CD4-positive, alpha-beta T cell treated with Interleukin-10 for 1 hour (primary cell): Measurements from ENCODE around the gene TRPM6.
"Not testable (repeated sequence)": the region's sequence is repeated elsewhere in the genome, so short reads cannot be mapped to it uniquely, and the experiment has no call there.

Experiments used
- DNase-seq: peaks from one replicate; pipeline ENCODE4 v3.0.0-alpha.2; 2020

The TRPM6 gene

GRCh38 chr9:74887041-74887980 lies at the start of gene TRPM6:
Gene TRPM6, minus strand, starts transcription at chr9:74887921. Its CDS starts 65 bp downstream, at chr9:74887856.
- peak; percentile 36 for DNase-seq

GRCh38 chr9:74935008-74935407 lies 47.3 kb upstream of the TRPM6 start:
- DNase-seq, result no peak

GRCh38 chr9:74921737-74922136 lies 34.0 kb upstream of the TRPM6 start:
- no peak for DNase-seq

- DNase-seq, result no peak
Observed at GRCh38 chr9:74920944-74921626, 33.4 kb upstream of the TRPM6 start.

GRCh38 chr9:74910036-74910435 lies 22.3 kb upstream of the TRPM6 start:
- no peak for DNase-seq

- no peak for DNase-seq
Observed at GRCh38 chr9:74908665-74909064, 20.9 kb upstream of the TRPM6 start.

- DNase-seq, result no peak
Observed at GRCh38 chr9:74907085-74907484, 19.4 kb upstream of the TRPM6 start.

- no peak for DNase-seq
Observed at GRCh38 chr9:74901001-74901400, 13.3 kb upstream of the TRPM6 start.

- DNase-seq, result not testable (repeated sequence)
Observed at GRCh38 chr9:74888449-74888848, 728 bp upstream of the TRPM6 start.

GRCh38 chr9:74887981-74888370 lies 255 bp upstream of the TRPM6 start:
- no peak for DNase-seq

- no peak for DNase-seq
Observed at GRCh38 chr9:74876382-74876949, 11.3 kb downstream of the TRPM6 start.

- no peak for DNase-seq
Observed at GRCh38 chr9:74875656-74876055, 12.1 kb downstream of the TRPM6 start.

GRCh38 chr9:74874220-74874619 lies 13.5 kb downstream of the TRPM6 start:
- DNase-seq, result no peak

GRCh38 chr9:74872619-74873233 lies 15.0 kb downstream of the TRPM6 start:
- DNase-seq, result no peak

GRCh38 chr9:74867483-74867882 lies 20.2 kb downstream of the TRPM6 start:
- DNase-seq, result no peak

- DNase-seq, result no peak
Observed at GRCh38 chr9:74865177-74865576, 22.5 kb downstream of the TRPM6 start.

- no peak for DNase-seq
Observed at GRCh38 chr9:74861773-74862474, 25.8 kb downstream of the TRPM6 start.

GRCh38 chr9:74861071-74861470 lies 26.6 kb downstream of the TRPM6 start:
- DNase-seq, result no peak

GRCh38 chr9:74860247-74860646 lies 27.5 kb downstream of the TRPM6 start:
- DNase-seq, result not testable (repeated sequence)

- DNase-seq, result no peak
Observed at GRCh38 chr9:74859786-74860185, 27.9 kb downstream of the TRPM6 start.

- DNase-seq, result no peak
Observed at GRCh38 chr9:74858751-74859414, 28.8 kb downstream of the TRPM6 start.

GRCh38 chr9:74856989-74857388 lies 30.7 kb downstream of the TRPM6 start:
- DNase-seq, result no peak
